T-helper 1 cell (primary cell): ENCODE results near the gene DSP.

ENCODE experiments used
- DNase-seq, 5 donors: peaks; one replicate each; pipeline ENCODE4 v3.0.0-alpha.2; 2012 to 2020

The DSP gene

DNA sequence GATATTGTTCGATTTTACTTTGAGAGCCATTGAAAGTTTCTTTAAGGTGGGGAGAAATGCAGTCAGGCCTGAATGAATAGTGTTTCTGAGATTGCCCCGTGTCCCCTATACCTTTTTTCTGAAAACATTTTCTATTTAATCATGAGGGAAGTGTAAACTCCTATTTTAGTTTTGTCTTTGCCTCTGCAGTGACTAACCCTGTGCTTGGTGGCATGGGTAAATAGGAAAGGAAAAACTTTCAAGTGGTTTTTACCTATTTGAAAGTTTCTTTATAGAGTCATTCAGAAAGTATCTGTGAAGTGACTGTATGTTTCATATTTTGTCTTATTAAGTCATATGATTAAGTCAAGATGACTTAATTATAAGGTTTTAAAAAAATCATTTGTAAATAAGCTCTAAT is 63.0 kb downstream of the DSP start:
- DNase-seq, result no peak

DNA sequence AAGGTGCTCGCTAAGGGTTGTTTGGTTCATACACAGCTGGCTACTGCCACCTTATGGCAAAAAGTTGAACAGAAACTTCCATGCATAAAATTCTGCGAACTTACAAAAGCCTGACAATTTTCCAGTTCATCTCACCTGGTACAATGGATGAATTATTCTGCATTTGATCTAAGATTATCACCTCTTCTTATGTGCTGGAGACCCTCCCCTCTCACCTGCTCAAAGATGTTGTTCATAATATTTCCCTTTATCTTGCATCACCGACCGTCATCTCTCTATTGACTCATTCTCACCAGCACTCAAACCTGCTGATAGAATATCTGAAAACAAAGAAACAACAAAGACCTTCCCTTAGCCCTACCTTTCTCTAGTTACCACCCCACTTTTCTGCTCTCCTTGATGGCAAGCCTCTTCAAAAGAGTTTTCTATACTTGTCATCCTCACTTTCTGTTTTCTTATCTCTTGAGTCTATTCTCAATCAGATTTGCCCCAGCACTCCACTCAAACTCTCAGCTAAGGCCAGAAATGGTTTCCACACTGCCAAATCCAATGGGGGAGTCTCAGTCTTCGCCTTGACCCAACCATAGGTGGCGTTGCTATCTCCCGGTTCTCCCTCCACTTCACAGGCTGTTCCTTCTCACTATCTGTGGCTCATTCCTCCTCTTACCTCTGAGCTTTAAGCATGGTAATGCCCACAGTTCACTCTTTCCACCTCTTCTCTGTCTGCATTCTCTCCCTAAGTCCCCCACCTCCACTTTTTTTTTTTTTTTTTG is 74.3 kb downstream of the DSP start:
- peak in 2 of 5 donors; percentile 21 to 29 for DNase-seq

DNA sequence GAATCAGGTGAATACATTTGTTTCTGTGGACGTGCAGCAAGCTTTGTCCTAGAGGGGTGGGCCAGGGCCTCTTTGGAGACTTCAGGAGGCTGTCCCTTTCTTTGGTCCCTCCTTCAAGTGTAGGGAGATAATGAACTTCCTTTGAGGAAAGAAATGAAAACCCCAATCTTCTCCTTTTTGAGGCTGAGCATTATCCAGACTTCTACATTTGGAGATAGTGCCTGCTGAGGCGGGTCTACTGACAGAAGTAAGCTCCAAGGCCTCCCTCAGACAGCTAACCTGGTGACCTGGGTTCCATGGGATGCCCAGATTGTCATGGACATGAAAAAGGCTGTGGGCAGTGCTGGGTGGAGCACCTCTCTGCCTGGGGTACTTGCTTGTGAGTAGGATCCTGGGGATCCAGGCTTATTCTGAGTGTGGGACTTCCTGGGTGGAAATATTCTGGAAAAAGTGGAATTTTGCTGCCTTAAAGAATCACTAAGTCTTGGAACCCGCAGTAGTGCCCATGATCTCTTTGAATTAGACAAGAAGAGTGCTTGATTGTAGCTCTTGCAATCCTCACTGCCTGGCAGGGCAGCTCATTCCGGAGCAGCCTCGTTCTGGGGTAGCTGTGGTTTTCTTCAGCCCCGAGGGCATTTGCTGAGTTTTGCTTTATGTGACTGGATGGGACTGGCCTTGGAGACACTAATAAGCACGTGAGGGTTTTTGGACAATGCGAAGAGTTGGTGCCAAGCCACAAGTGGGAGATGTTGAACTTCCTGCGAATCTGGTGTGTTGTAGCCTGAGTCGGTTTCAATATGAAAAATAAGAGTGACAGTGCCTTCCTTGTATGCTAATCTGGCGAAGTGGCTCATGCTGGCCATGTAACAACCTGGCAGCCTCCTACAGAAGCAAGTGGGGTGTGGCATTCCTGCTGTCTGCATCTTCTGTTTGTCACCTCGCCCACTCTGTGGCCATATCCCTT is 76.6 kb downstream of the DSP start:
- peak in 1 of 5 donors; percentile 30 for DNase-seq

DNA sequence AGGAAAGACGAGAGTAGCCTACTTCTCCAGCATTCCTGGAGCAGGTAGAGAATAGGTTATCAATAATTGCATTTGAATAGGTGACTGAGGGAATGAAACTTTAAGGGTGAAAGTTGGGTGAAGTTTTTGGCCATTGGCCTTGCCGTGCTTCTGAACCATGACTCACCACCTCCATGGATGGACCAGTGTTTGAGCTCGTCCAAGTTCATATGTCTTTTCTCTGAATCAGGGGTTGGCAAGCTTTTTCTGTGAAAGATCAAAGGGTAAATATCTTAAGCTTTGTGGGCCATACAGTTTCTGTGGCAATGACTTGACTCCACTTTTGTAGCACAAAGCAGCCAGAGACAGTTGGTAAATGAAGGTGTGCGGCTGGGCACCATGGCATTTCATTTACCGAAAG is 80.3 kb downstream of the DSP start:
- DNase-seq, result no peak

DNA sequence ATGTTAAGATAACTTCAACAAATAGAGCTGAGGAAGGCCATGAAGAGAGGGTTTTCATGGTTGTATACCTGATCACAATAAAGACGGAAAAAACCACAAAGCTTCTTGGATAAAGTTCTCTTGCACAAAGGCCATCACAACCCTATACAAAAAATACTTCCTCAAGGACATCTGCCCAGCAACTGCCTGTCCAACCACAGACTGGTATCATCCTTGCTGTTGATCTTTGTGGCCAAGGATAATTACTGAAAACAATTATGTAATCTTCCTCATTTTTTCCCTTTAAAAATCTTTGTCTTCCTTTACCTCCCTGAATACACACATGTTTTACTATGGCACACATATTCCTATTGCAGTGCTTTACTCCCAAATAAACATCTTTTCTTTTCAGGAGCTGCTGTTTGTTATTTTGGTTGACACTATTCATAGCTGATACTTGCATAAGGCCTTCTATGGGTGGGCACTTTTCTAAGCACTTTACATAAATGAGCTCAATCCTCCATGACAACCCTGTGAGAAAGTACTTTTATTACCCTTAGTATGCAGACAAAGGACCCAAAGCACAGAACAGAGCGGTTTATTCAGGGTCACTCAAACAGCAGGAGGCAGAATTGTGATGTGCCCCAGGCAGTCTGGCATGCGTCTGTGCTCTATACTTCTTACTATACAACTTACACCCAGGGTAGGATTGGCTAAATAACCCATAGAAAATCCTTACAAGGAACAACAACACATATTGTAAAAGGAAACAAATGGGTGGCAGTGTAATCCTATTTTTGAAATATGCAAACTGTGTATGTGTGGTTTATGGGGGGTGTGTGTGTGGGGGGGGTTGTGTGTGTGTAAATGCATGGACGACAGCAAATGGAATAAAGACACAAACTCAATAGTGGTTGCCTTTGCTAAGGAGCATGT is 83.6 kb downstream of the DSP start:
- no peak for DNase-seq

DNA sequence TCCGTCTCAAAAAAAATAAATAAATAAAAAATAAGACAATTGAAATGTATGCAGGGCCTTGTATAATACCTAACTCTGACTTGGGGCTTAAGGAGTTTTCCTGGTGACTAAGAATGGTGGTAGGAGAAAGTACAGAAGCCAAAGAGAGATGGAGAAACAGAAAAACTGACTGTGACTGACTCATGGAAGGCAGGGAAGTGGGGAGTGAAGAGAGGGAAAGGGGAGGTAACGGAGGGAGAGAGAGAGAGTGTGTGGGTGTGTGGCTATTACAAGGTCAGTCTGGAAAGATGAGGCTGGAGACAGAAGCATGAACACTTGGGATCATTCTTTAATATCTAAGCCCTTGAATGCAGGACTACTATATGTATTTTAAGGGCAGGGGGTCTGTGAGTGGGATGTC is 87.0 kb downstream of the DSP start:
- DNase-seq, result no peak

DNA sequence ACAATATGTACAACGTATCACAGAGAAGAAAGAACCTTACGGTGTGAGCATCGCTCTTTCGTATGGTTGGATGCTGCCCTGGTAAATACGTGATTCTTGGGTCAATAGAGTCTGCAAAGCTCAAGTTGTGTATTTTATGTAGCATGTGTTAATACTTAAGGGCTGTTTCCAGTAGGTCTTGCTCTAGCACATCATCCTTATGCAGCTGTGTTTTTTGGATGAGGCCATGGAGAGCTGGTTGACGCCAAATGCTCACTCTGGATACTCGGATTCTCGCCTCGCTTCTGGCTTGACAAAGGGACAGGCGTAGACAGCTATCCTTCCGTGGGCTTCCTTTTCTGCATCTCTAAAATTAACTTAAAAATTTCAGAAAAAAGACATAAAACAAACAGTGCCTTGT is 87.4 kb downstream of the DSP start:
- no peak for DNase-seq

DNA sequence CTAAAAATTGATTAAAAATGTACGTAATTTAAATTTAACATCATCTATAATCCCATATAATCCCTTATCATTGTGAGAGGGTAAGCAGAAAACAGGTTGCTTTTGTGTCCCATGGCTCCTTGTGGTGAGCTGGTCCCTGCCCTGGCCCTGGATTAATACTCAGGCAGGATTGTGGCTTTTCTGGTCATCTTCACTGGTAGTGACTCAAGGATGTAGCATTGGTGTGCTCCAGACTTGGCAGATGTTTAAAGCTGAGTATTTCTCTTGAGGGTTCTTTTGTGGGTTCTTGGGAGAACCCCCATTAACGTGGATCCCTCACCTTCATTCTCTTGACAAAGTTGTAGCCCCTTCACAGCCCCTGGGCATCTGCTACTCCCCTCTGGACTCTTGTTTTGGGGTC is 87.8 kb downstream of the DSP start:
- no peak for DNase-seq

DNA sequence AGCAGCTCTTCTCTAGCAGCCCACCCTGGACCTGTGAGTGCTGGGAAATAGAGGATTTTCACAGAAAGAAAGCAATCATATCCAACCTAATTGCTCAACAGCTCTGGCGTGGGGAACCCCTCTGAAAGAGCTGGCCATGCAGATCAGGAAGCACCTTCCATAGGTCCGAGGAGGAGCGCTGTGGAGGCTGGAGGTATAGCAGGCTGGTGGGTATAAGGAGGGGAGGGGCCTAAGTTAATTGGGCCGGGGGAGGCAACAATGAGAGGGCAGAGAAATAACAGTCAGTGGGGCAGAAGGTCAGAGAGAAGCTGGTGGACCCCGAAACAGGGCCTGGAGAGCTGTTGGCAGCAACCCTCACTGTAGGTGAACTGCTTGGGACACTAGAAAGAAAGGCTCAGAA is 89.3 kb downstream of the DSP start:
- no peak for DNase-seq

DNA sequence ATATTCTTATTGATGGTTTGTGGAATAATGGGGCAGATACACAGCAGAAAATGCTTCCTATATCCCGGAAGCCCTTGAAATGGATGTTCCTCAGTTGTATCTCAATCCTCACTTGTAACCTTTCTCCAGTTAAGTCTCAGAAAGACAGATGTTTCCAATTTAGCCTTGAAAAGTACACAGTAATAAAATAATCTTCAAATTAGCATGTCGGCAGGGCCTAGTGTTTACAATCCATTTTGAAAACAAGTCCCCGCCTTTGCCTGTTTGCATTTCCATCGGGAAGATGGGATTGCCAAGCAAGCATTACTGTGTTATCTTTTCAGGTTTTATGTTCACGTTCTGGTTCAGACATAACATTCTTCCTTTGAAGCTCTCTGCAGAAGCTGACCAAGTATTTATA is 90.0 kb downstream of the DSP start:
- DNase-seq, result no peak

DNA sequence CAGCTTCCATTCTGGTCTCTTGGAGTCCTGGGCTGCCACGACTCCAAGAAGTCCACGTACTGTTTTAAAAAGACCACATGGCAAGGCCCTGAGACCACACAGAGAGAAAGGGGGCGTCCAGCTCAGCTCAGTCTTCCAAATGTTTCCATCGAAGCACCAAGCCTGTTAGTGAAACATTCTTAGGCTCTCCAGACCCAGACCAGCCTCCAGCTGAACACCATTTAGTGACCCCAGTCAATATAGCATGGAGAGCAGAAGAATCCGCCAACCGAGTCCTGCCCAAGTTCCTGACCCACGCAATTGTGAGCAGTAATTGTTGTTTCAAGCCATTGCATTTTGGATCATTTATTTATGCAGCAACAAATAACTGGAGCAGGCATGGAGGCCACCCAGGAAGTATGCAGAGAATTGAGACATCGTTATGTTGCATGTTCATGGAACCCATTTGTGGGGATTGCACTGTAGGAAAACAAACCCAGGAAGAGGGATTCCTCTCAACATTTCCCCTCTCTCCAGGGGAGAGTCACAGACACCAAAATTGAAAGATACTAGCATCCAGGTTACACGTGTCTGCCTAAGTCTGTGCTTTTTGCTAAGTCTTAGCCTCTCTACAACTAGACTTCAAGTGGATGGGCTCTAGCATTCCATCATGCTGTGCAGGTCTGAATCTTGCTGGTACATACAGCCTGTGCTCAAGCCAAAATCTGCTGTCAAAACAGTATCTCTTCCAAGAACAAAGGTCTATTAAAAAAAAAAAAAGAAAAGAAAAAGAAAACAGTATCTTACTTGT is 91.2 kb downstream of the DSP start:
- DNase-seq, result no peak

DNA sequence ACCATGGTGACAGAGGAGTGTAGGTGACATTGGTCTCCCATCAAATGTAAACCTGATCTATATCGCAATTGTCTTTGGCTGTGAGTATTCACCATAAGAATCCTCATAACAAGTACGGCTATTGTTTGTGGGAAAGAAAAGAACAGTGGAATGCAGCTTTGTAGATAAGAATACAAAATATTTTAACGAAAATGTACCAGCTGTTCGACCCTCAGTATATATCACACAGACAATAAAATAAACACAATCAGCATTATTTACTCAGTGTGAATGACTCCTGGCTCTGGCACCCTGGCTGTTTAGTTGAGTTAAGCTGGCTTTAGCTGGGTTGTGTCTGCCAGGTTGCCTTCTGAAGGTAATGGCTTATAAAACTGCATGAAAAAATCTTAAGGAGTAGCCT is 91.9 kb downstream of the DSP start:
- no peak for DNase-seq

DNA sequence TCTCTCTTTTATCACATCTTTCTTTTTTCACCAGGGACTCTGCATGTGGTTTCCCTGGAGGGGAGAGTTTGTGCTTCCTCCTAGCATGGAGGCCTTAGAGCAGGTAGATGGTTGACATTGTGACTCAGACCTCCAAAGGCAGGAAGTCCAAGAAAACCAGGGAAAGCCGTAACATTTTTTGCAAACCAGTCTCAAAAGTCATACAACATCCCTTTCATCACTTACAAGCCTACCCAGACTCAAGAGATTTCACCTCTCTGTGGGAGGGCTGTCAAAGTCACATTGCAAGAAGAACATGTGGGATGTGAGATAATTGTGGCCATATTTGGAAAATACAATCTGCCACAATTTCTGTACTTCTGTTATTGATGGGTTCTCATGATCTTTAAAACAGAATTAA is 94.7 kb downstream of the DSP start:
- no peak for DNase-seq
